HG03039 (cell line): ENCODE data around the gene TMEM150B.
"Not testable (repeated sequence)": the region's sequence is repeated elsewhere in the genome, so short reads cannot be mapped to it uniquely, and the experiment has no call there.

ENCODE experiments used
- ATAC-seq: cut with Tn5 transposase; IDR thresholded peaks from one replicate; pipeline ENCODE4 v1.9.1; 2021; ENCODE audit warnings: mild to moderate bottlenecking, moderate library complexity; ENCODE audit not compliant: unreplicated experiment

The TMEM150B gene

GRCh38 chr19:55339889-55340783 is 15.0 kb upstream of the TMEM150B start:
- no peak for ATAC-seq

- peak; percentile 81 for ATAC-seq
Measured at GRCh38 chr19:55339105-55339888, 14.2 kb upstream of the TMEM150B start, which contains the start of gene KMT5C. Gene KMT5C, plus strand, starts transcription at chr19:55339876. Its CDS starts 2,061 bp downstream, at chr19:55341937.

- no peak for ATAC-seq
Measured at GRCh38 chr19:55336101-55336500, 11.0 kb upstream of the TMEM150B start.

GRCh38 chr19:55333870-55334269 is 8.7 kb upstream of the TMEM150B start:
- ATAC-seq: no peak

GRCh38 chr19:55329791-55330190 is 4.7 kb upstream of the TMEM150B start:
- ATAC-seq: not testable (repeated sequence)

GRCh38 chr19:55328774-55329318 is 3.7 kb upstream of the TMEM150B start:
- ATAC-seq: not testable (repeated sequence)

DNA sequence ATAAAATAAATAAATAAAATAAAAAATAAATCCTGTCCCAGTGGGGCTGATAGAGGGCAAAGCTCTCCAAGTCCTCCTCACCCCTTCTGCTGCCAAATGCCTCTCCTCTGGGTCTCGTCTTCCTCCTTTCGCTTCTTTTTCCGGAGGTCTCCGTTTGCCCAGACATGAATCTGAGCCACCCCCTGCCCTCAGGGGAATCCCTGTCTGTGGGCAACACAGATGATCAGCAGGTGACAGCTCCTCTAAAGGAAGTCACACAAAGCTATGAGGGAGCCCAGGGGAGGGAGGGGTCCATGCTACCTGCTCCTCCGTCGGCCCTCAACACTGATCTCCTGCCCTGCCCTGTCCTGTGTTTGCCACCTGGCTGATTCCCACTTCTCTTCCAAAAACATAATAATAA is 479 bp downstream of the TMEM150B start:
- ATAC-seq: no peak

GRCh38 chr19:55322204-55322885 is 2.8 kb downstream of the TMEM150B start:
- no peak for ATAC-seq

DNA sequence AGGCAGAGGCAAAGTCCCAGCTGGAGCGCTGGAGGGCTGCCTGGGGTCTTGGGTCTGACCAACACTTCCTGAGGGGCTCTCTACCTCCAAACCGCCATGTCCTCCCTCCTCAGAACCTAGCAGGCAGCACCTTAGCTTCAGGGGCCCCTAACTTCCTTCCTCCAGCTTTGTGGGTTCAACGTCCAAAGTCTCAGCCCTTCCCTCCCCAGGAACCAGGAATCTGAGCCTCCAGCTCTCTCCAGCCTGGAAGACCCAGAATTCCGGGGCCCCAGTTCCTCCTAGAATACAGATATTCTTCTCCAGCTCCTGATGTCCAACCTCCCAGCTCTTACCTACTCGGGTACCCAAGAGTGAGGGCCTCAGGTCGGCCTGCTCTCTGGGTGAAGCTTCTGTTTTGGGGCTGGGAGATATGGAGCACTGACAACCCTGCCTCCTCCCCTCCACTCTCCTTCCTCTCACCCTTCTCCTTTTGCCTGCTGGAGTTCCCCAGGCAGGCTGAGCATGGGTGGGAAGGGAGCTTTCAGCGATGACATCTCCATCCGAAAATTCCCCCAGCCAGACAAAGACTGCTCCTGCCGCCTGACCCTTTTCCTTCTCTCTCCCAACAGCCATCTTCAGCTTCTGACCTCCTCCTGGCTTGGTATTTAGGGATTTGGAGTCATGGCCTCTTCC is 3.5 kb downstream of the TMEM150B start:
- ATAC-seq: no peak

DNA sequence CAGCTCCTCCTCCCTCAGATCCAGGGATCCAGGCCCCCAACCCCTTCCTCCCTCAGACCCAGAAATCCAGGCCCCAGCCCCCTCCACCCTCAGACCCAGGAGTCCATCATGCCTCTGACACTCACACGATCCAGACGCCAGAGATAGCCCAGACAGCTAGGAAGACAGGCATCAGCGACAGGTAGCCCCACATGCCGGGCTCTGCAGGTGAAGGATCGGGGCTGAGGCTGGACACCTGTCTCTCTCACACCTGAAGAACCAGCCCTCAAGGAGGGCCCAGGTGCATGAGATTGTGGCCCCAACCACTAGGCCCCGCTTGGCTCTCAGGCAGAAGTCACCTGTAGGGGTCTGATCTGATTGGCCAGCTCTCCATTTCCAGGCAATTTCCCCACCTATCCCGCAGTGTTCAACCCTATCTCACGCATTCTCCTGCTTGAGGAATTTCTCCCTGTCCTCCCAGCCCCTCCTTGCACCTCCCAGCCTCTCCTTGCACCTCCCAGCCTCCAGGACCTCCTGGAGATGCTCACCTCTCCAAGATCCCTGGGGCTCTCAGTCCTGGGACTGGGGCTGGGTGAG is 4.2 kb downstream of the TMEM150B start:
- no peak for ATAC-seq

- no peak for ATAC-seq
Measured at GRCh38 chr19:55319785-55320184, 5.4 kb downstream of the TMEM150B start.

DNA sequence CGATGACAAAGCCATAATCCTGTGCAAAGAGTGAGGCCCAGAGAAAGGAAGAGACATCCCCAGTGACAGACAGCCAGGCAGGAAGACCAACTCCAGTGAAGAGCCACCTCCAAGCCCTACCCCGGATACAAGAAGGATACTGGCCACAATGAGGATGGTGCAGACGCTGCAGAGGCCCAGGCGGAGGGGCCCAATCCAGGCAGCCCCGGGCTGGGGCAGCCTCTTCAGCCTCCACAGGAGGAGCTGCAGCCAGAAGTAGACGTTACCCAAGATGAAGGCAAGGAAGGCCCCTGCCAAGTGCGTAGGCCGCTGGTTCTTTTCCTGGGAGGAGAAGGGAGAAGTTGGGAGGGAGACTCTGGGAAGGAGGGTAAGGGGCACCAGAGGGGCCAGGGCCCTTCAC is 8.5 kb downstream of the TMEM150B start:
- no peak for ATAC-seq

DNA sequence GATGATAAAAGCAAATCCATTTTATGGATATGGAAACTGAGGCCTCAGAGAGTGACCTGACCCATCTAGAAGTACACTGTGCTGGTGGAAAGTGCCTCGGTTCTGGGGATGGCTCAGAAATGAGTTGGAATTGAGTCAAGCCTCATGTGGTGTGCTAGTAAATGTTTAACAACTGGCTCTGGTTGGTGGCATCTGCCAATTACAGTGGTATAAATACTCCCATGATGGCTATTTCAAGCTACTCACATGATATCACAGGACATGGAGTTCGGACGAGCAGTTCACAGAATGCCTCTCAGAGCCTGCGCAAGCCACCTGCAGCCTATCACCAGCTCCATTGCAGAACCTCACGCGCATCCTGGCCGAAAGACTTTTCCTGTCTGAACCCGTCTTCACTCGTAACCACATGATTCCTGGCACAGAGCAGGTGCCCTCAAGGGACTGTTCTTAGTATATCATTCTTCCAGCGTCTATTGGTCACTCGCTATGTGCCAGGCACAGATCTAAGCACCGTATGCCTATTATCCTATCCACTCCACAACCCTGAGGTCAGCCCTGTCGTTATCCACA is 9.1 kb downstream of the TMEM150B start:
- ATAC-seq: no peak

GRCh38 chr19:55314396-55314795 is 10.7 kb downstream of the TMEM150B start:
- ATAC-seq: no peak

- ATAC-seq: no peak
Measured at GRCh38 chr19:55312621-55313512, 12.3 kb downstream of the TMEM150B start.

- ATAC-seq: no peak
Measured at GRCh38 chr19:55311797-55312196, 13.3 kb downstream of the TMEM150B start.

DNA sequence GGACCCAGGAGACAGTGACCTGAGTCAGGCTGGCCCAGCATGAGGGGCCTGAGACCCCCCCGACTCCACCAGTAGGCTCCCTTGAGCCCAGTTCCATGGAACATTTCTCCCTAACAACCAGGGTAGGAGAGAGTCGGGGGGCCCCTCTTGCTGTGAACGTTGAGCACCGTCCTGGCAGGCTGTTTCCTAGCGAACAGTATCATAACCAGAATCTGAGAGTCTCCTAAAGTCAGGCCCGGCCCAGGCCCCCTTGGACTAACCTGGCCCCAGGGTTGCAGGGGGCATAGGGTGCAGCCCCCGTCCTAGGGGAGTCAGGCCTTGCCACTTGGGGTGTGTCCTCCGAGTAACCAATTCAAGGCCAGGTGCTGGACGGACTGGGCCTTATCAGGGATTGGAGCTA is 13.7 kb downstream of the TMEM150B start:
- no peak for ATAC-seq

- no peak for ATAC-seq
Measured at GRCh38 chr19:55310498-55310897, 14.6 kb downstream of the TMEM150B start.

- no peak for ATAC-seq
Measured at GRCh38 chr19:55309448-55309847, 15.7 kb downstream of the TMEM150B start.
